Nephron progenitor cell (in vitro differentiated cells): Measurements from ENCODE around the gene TSSK6.

Experiments
- DNase-seq: peaks from one replicate; pipeline ENCODE4 v3.0.0; 2021
- H3K27ac Mint-ChIP-seq: 2 replicates; pipeline ENCODE4 v1.8.0; 2021; ENCODE audit warnings: mild to moderate bottlenecking, moderate library complexity, mixed read lengths
- H3K27me3 Mint-ChIP-seq: 2 replicates; pipeline ENCODE4 v1.8.0; 2021; ENCODE audit warnings: mild to moderate bottlenecking, low read depth, mixed read lengths; ENCODE audit not compliant: poor library complexity
- H3K36me3 Mint-ChIP-seq: 2 replicates; pipeline ENCODE4 v1.8.0; 2021; ENCODE audit warnings: low read depth, mixed read lengths
- H3K4me1 Mint-ChIP-seq: 2 replicates; pipeline ENCODE4 v1.8.0; 2021; ENCODE audit warnings: mixed read lengths
- H3K4me3 Mint-ChIP-seq: 2 replicates; pipeline ENCODE4 v1.8.0; 2021; ENCODE audit warnings: mild to moderate bottlenecking, moderate library complexity, mixed read lengths
- H3K9me3 Mint-ChIP-seq: 2 replicates; pipeline ENCODE4 v1.8.0; 2021; ENCODE audit warnings: mild to moderate bottlenecking, moderate library complexity, mixed read lengths
- CTCF ChIP-seq: fragments of 200-600 bp; sonication (generic); IDR thresholded peaks from 2 replicates; pipeline ENCODE4 v1.5.0; 2021; ENCODE audit warnings: antibody characterized with exemption

TSSK6 gene

GRCh38 chr19:19490214-19490968 lies 25.0 kb downstream of the TSSK6 start:
- H3K27ac Mint-ChIP-seq, result peak overlapping the region; percentile 99
- H3K27me3 Mint-ChIP-seq, result no peaks in the 10 kb centered on the region
- TF ChIP-seq CTCF, result peak; percentile 81
- DNase-seq, result peak; percentile 82
- H3K9me3 Mint-ChIP-seq, result no peaks in the 10 kb centered on the region
- no peak overlapping the region for H3K4me3 Mint-ChIP-seq
- peaks cover 52% of the 10 kb centered on the region for H3K4me1 Mint-ChIP-seq
- peaks cover 6% of the 10 kb centered on the region for H3K36me3 Mint-ChIP-seq

- Mint-ChIP-seq H3K27ac (peak overlapping the region; percentile 99), H3K4me1 (peaks cover 58% of the 10 kb centered on the region)
Observed at GRCh38 chr19:19489804-19490204, 25.5 kb downstream of the TSSK6 start.

GRCh38 chr19:19488875-19489690 lies 26.3 kb downstream of the TSSK6 start:
- Mint-ChIP-seq H3K27me3 (no peaks in the 10 kb centered on the region), H3K4me1 (peaks cover 62% of the 10 kb centered on the region), H3K27ac (peak overlapping the region; percentile 99), H3K9me3 (no peaks in the 10 kb centered on the region), H3K36me3 (no peaks in the 10 kb centered on the region), H3K4me3 (peak overlapping the region; percentile 61)
- no peak for TF ChIP-seq CTCF
- DNase-seq, result peak; percentile 76

More at GRCh38 chr19:19489804-19490204, 25.5 kb downstream of the TSSK6 start:
- no peak for TF ChIP-seq CTCF
- Mint-ChIP-seq H3K9me3 (no peaks in the 10 kb centered on the region), H3K27me3 (no peaks in the 10 kb centered on the region), H3K36me3 (peaks cover 3% of the 10 kb centered on the region), H3K4me3 (peak overlapping the region; percentile 61)
- DNase-seq, result no peak

- H3K27me3 Mint-ChIP-seq, result no peaks in the 10 kb centered on the region
Observed at GRCh38 chr19:19487950-19488874, 27.1 kb downstream of the TSSK6 start.

More at GRCh38 chr19:19487950-19488874, 27.1 kb downstream of the TSSK6 start:
- Mint-ChIP-seq H3K4me3 (peak overlapping the region; percentile 61), H3K27ac (peak overlapping the region; percentile 99), H3K9me3 (no peaks in the 10 kb centered on the region), H3K4me1 (peaks cover 70% of the 10 kb centered on the region), H3K36me3 (peaks cover 2% of the 10 kb centered on the region)
- TF ChIP-seq CTCF, result no peak
- no peak for DNase-seq
